ENCODE data around the gene CASP8AP2. TPM values are rescaled to one million over a fixed set of nuclear protein-coding genes. Genes with fewer than 3 reads are reported as not detected.
"Not testable (repeated sequence)": the region's sequence is repeated elsewhere in the genome, so short reads cannot be mapped to it uniquely, and the experiment has no call there.

Gene CASP8AP2
- total and polyA plus RNA-seq, 2 donors from 2014 or later = 2.4 to 17.5 TPM

DNA sequence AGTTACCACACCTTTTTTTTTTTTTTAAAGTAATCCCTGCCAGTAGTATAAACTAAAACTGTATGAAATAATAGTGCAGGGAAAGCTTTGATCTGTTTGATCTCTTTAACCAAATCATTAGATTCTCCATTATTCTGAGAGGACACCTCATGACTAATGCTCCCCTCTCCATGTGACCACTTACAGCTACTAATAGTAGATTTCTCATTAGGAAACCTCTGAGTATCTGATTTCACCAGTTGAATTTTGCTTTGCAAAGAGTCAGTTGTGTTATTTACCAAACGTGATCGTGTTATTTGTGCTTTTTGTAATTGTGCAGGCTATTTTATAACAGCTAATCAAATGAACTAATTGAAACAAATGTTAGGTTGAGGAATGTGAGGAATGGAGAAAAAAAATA, 12.5 kb downstream of the CASP8AP2 start:
- DNase-seq = no peak
- Histone ChIP-seq H3K27ac (ENCODE audit: low read depth in 2 of 2, low read length in 2 of 2) (no peak overlapping the region), H3K27me3 (ENCODE audit: control insufficient read depth, insufficient read depth, low read length) (no peaks in the 10 kb centered on the region), H3K4me1 (ENCODE audit: control insufficient read depth in 2 of 3, insufficient read depth in 2 of 3, low read depth in 1 of 3, low read length in 3 of 3) (peaks cover 0 to 6% (median 0%) of the 10 kb centered on the region in 3 donors), H3K4me3 (ENCODE audit: low read length in 3 of 3) (no peak overlapping the region), H3K9ac (ENCODE audit: low read length in 3 of 3) (no peak overlapping the region), H3K9me3 (ENCODE audit: control insufficient read depth in 2 of 3, insufficient read depth in 1 of 3, low read length in 3 of 3) (no peaks in the 10 kb centered on the region), H3K36me3 (ENCODE audit: control insufficient read depth in 2 of 3, insufficient read depth in 3 of 3, low read length in 3 of 3) (no peaks in the 10 kb centered on the region)
- no peak for FAIRE-seq
- TF ChIP-seq, protein P1, sequence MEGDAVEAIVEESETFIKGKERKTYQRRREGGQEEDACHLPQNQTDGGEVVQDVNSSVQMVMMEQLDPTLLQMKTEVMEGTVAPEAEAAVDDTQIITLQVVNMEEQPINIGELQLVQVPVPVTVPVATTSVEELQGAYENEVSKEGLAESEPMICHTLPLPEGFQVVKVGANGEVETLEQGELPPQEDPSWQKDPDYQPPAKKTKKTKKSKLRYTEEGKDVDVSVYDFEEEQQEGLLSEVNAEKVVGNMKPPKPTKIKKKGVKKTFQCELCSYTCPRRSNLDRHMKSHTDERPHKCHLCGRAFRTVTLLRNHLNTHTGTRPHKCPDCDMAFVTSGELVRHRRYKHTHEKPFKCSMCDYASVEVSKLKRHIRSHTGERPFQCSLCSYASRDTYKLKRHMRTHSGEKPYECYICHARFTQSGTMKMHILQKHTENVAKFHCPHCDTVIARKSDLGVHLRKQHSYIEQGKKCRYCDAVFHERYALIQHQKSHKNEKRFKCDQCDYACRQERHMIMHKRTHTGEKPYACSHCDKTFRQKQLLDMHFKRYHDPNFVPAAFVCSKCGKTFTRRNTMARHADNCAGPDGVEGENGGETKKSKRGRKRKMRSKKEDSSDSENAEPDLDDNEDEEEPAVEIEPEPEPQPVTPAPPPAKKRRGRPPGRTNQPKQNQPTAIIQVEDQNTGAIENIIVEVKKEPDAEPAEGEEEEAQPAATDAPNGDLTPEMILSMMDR (IDR thresholded peaks at IDR 0.05; ENCODE audit: borderline replicate concordance, extremely low read depth, insufficient read depth) = no peak
- intact Hi-C loops (cut with DNase I) = no loop called here

DNA sequence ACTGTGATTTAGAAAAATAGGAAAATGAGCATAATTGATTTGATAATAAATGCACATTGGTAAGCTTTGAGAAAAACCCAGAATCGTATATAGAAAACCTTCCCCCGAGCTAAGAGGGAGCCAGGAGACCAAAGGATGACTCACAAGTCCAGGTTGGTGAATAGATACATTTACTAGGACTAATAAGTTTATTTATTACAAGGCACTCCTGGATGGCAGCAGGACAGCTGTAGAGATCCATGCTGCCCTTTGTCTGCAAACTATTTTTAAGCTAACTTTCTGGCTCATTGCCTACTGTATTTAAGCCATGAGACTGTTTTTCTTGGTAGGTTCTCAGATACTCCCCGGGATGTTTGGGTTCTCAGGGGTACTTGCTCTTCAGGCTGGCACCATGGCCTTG, 13.4 kb downstream of the CASP8AP2 start:
- Histone ChIP-seq H3K9ac (ENCODE audit: low read length in 3 of 3) (no peak overlapping the region), H3K9me3 (ENCODE audit: control insufficient read depth in 2 of 3, insufficient read depth in 1 of 3, low read length in 3 of 3) (no peaks in the 10 kb centered on the region), H3K27me3 (ENCODE audit: control insufficient read depth, insufficient read depth, low read length) (no peaks in the 10 kb centered on the region), H3K36me3 (ENCODE audit: control insufficient read depth in 2 of 3, insufficient read depth in 3 of 3, low read length in 3 of 3) (no peaks in the 10 kb centered on the region), H3K4me3 (ENCODE audit: low read length in 3 of 3) (no peak overlapping the region), H3K4me1 (ENCODE audit: control insufficient read depth in 2 of 3, insufficient read depth in 2 of 3, low read depth in 1 of 3, low read length in 3 of 3) (peaks cover 0 to 6% (median 0%) of the 10 kb centered on the region in 3 donors), H3K27ac (ENCODE audit: low read depth in 2 of 2, low read length in 2 of 2) (no peak overlapping the region)
- intact Hi-C loops (cut with DNase I) = no loop called here
- FAIRE-seq (no peak), DNase-seq (no peak)
- TF ChIP-seq, protein P1 (IDR thresholded peaks at IDR 0.05; ENCODE audit: borderline replicate concordance, extremely low read depth, insufficient read depth) = no peak

DNA sequence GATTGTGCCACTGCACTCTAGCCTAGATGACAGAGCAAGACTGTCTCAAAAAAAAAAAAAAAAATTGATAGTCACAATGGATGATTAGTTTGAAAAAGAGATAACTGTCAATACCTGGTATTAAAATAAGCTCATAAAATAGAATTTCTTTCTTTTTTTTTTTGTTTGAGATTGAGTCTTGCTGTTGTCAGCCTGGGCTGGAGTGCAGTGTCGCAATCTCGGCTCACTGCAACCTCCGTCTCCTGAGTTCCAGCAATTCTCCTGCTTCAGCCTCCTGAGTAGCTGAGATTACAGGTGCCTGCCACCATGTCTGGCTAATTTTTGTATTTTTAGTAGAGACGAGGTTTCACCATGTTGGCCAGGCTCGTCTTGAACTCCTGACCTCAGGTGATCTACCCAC, 17.8 kb downstream of the CASP8AP2 start:
- H3K4me1 ChIP-seq (ENCODE audit: control insufficient read depth in 2 of 3, insufficient read depth in 2 of 3, low read depth in 1 of 3, low read length in 3 of 3); H3K4me3 ChIP-seq (ENCODE audit: low read length in 3 of 3); H3K27me3 ChIP-seq (ENCODE audit: control insufficient read depth, insufficient read depth, low read length); DNase-seq; H3K36me3 ChIP-seq (ENCODE audit: control insufficient read depth in 2 of 3, insufficient read depth in 3 of 3, low read length in 3 of 3); intact Hi-C loops (cut with DNase I); H3K27ac ChIP-seq (ENCODE audit: low read depth in 2 of 2, low read length in 2 of 2); FAIRE-seq; H3K9me3 ChIP-seq (ENCODE audit: control insufficient read depth in 2 of 3, insufficient read depth in 1 of 3, low read length in 3 of 3); H3K9ac ChIP-seq (ENCODE audit: low read length in 3 of 3): not testable (repeated sequence)

DNA sequence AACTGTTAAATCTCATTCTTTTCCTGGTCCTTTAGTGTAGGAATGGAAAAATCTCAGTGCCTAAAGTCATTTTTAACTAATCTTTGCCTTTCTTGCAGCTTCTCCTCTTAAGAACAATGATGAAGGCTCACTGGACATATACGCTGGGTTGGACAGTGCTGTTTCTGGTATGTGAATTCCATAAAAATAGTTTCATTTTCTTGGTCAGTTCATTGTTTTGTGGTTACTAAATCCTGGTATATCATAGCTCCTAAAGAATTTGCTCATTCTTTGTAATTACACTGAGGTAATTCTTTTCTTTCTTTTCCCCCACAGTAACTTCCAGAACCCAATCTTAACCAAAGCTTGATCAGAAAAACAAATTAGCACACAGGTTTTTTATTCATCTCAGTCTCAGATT, 23.4 kb downstream of the CASP8AP2 start:
- Histone ChIP-seq H3K27ac (ENCODE audit: low read depth in 2 of 2, low read length in 2 of 2) (no peak overlapping the region), H3K9ac (ENCODE audit: low read length in 3 of 3) (no peak overlapping the region), H3K4me1 (ENCODE audit: control insufficient read depth in 2 of 3, insufficient read depth in 2 of 3, low read depth in 1 of 3, low read length in 3 of 3) (no peaks in the 10 kb centered on the region), H3K4me3 (ENCODE audit: low read length in 3 of 3) (no peak overlapping the region), H3K9me3 (ENCODE audit: control insufficient read depth in 2 of 3, insufficient read depth in 1 of 3, low read length in 3 of 3) (no peaks in the 10 kb centered on the region), H3K36me3 (ENCODE audit: control insufficient read depth in 2 of 3, insufficient read depth in 3 of 3, low read length in 3 of 3) (peaks cover 4 to 12% (median 7%) of the 10 kb centered on the region in 3 donors), H3K27me3 (ENCODE audit: control insufficient read depth, insufficient read depth, low read length) (no peaks in the 10 kb centered on the region)
- intact Hi-C loops (cut with DNase I) = no loop called here
- DNase-seq (no peak), FAIRE-seq (no peak)
- TF ChIP-seq, protein P1 (IDR thresholded peaks at IDR 0.05; ENCODE audit: borderline replicate concordance, extremely low read depth, insufficient read depth) = no peak

Measured in kidney (tissue), 14 donors.